ENCODE measurements around the gene ATG101. TPM values are rescaled to one million over a fixed set of nuclear protein-coding genes. Genes with fewer than 3 reads are reported as not detected.

Gene ATG101
- total and polyA plus RNA-seq, 2 experiments from 2014 or later, result 27.7 to 60.3 TPM

DNA sequence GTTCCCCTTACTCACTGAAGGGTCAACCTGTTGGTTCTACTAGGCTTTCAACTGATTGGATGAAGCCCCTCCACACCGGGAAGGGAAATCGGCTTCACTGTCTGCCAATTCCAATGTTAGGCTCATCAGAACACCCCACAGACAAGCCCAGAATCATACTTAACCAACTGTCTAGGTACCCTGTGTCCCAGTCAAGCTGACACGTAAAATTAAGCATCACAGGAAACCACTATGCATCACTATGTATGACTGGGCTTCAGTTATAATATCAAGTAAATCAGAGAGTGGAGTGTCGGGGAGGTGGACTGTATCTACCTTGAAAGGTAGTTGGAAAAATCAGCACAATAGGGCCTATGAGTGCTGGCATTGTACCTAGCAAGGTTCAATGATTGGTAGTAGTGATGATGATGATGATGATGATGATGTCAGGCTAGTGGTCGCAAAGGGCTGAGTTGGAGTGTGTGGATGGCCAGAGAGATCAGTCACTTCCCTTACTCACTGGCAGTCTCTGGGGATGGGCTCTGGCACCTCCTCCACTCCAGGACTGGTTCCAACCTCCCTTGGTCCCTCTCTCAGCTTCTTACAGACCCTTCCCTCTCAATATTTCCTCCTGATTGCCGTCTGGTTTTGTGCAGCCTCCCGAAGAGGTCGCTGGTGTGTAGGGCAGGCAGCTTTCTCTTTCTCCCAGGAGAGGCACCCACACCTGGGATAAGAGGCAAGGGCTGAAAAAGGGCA, 3.3 kb upstream of the ATG101 start:
- DNase-seq (ENCODE audit: low spot score), result peak; percentile 25
- Mint-ChIP-seq H3K36me3 (ENCODE audit: low read depth) (no peaks in the 10 kb centered on the region; the same call in 1 of the 3 replicates), H3K27ac (no peak overlapping the region), H3K27me3 (ENCODE audit: insufficient read depth, low read depth, poor library complexity) (peaks cover 16% of the 10 kb centered on the region), H3K4me1 (peaks cover 14% of the 10 kb centered on the region), H3K4me3 (no peak overlapping the region), H3K9me3 (no peaks in the 10 kb centered on the region)
- no peak for ATAC-seq
- Histone ChIP-seq H3K27ac (ENCODE audit: low read depth) (no peak overlapping the region), H3K4me1 (ENCODE audit: insufficient read depth) (peaks cover 4% of the 10 kb centered on the region), H3K36me3 (ENCODE audit: insufficient read depth) (no peaks in the 10 kb centered on the region), H4K20me1 (replicated peaks; ENCODE audit: insufficient read depth) (peaks cover 10% of the 10 kb centered on the region; the same call in 1 of the 2 replicates), H3K4me3 (no peak overlapping the region), H3K27me3 (ENCODE audit: insufficient read depth) (no peaks in the 10 kb centered on the region), H2AFZ (no peak overlapping the region; the same call in 1 of the 2 replicates), H3K9me2 (ENCODE audit: insufficient read depth) (no peaks in the 10 kb centered on the region), H3K4me2 (no peak overlapping the region), H3F3A (replicated peaks; ENCODE audit: low read depth) (no peaks in the 10 kb centered on the region; the same call in 1 of the 2 replicates), H3K79me2 (replicated peaks; ENCODE audit: insufficient read depth) (peaks cover 17% of the 10 kb centered on the region)
- TF ChIP-seq NANOG (IDR thresholded peaks at IDR 0.05; ENCODE audit: borderline replicate concordance) (no peak), ZNF114 (CRISPR knock-in tag; IDR thresholded peaks at IDR 0.05) (no peak)
- TF ChIP-seq, protein P1, sequence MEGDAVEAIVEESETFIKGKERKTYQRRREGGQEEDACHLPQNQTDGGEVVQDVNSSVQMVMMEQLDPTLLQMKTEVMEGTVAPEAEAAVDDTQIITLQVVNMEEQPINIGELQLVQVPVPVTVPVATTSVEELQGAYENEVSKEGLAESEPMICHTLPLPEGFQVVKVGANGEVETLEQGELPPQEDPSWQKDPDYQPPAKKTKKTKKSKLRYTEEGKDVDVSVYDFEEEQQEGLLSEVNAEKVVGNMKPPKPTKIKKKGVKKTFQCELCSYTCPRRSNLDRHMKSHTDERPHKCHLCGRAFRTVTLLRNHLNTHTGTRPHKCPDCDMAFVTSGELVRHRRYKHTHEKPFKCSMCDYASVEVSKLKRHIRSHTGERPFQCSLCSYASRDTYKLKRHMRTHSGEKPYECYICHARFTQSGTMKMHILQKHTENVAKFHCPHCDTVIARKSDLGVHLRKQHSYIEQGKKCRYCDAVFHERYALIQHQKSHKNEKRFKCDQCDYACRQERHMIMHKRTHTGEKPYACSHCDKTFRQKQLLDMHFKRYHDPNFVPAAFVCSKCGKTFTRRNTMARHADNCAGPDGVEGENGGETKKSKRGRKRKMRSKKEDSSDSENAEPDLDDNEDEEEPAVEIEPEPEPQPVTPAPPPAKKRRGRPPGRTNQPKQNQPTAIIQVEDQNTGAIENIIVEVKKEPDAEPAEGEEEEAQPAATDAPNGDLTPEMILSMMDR (conservative IDR thresholded peaks at IDR 0.05; ENCODE audit: low read depth in 2 of 2), result peak in 1 of 2 experiments; percentile 32; a peak in 1 of 4 replicates

- Histone ChIP-seq H3K4me3 (no peak overlapping the region), H2AFZ (no peak overlapping the region; the same call in 1 of the 2 replicates), H3K79me2 (replicated peaks; ENCODE audit: insufficient read depth) (peaks cover 22% of the 10 kb centered on the region), H3K4me1 (ENCODE audit: insufficient read depth) (peaks cover 4% of the 10 kb centered on the region), H3K4me2 (no peak overlapping the region), H4K20me1 (replicated peaks; ENCODE audit: insufficient read depth) (peaks cover 15% of the 10 kb centered on the region), H3K27me3 (ENCODE audit: insufficient read depth) (no peaks in the 10 kb centered on the region), H3F3A (replicated peaks; ENCODE audit: low read depth) (no peaks in the 10 kb centered on the region; the same call in 1 of the 2 replicates), H3K9me2 (ENCODE audit: insufficient read depth) (no peaks in the 10 kb centered on the region), H3K27ac (ENCODE audit: low read depth) (no peak overlapping the region), H3K36me3 (ENCODE audit: insufficient read depth) (no peaks in the 10 kb centered on the region)
- H3K27ac Mint-ChIP-seq, result no peak overlapping the region
- no peaks in the 10 kb centered on the region for H3K9me3 Mint-ChIP-seq
- H3K4me1 Mint-ChIP-seq, result peaks cover 17% of the 10 kb centered on the region
- TF ChIP-seq ETS1 (IDR thresholded peaks at IDR 0.05) (no peak), JUNB (IDR thresholded peaks at IDR 0.05; ENCODE audit: unreplicated experiment) (no peak)
- no peaks in the 10 kb centered on the region; the same call in 1 of the 3 replicates for H3K36me3 Mint-ChIP-seq (ENCODE audit: low read depth)
- H3K27me3 Mint-ChIP-seq (ENCODE audit: insufficient read depth, low read depth, poor library complexity), result peaks cover 16% of the 10 kb centered on the region
- DNase-seq (ENCODE audit: low spot score), result no peak
- no peak for ATAC-seq
- H3K4me3 Mint-ChIP-seq, result no peak overlapping the region
Observed at GRCh38 chr12:52067081-52067374, 2.8 kb upstream of the ATG101 start.
